GM21737 (cell line): Measurements from ENCODE around the gene ST6GALNAC2.
"Not testable (repeated sequence)": the region's sequence is repeated elsewhere in the genome, so short reads cannot be mapped to it uniquely, and the experiment has no call there.

Experiments used
- ATAC-seq: cut with Tn5 transposase; IDR thresholded peaks from one replicate; pipeline ENCODE4 v1.9.1; 2021; ENCODE audit warnings: mild to moderate bottlenecking, moderate library complexity; ENCODE audit not compliant: unreplicated experiment

The ST6GALNAC2 gene

GRCh38 chr17:76542566-76542971, 43.1 kb downstream of the ST6GALNAC2 start:
- no peak for ATAC-seq

- ATAC-seq, result no peak
Observed at GRCh38 chr17:76541739-76542454, 43.8 kb downstream of the ST6GALNAC2 start.

GRCh38 chr17:76540381-76541300, 45.0 kb downstream of the ST6GALNAC2 start:
- ATAC-seq, result no peak

- ATAC-seq, result no peak
Observed at GRCh38 chr17:76539631-76540271, 45.9 kb downstream of the ST6GALNAC2 start, which contains the start of gene PRCD. TSS of gene PRCD (plus strand) at chr17:76540044. CDS start at chr17:76540142, 98 bp downstream.

- no peak for ATAC-seq
Observed at GRCh38 chr17:76538941-76539570, 46.6 kb downstream of the ST6GALNAC2 start.

- no peak for ATAC-seq
Observed at GRCh38 chr17:76538281-76538931, 47.3 kb downstream of the ST6GALNAC2 start.

GRCh38 chr17:76537578-76538280, 47.9 kb downstream of the ST6GALNAC2 start, which contains the start of gene CYGB:
TSS of gene CYGB (minus strand) at chr17:76537709. CDS start at chr17:76537542, 167 bp downstream.
- no peak for ATAC-seq

- no peak for ATAC-seq
Observed at GRCh38 chr17:76537288-76537577, 48.4 kb downstream of the ST6GALNAC2 start.

- no peak for ATAC-seq
Observed at GRCh38 chr17:76536511-76537287, 49.0 kb downstream of the ST6GALNAC2 start.

- ATAC-seq, result no peak
Observed at GRCh38 chr17:76535788-76536510, 49.7 kb downstream of the ST6GALNAC2 start.

- no peak for ATAC-seq
Observed at GRCh38 chr17:76534831-76535732, 50.6 kb downstream of the ST6GALNAC2 start.

GRCh38 chr17:76533640-76534359, 51.9 kb downstream of the ST6GALNAC2 start:
- ATAC-seq, result not testable (repeated sequence)

- ATAC-seq, result no peak
Observed at GRCh38 chr17:76532072-76532651, 53.5 kb downstream of the ST6GALNAC2 start.

GRCh38 chr17:76531486-76532038, 54.1 kb downstream of the ST6GALNAC2 start:
- ATAC-seq, result no peak

GRCh38 chr17:76530811-76531485, 54.7 kb downstream of the ST6GALNAC2 start:
- no peak for ATAC-seq
